GM18858 (cell line): ENCODE data around the gene PHACTR3.
A peak's percentile ranks its signal among the peaks of the same experiment; 100 is the strongest.
"Not testable (repeated sequence)": the region's sequence is repeated elsewhere in the genome, so short reads cannot be mapped to it uniquely, and the experiment has no call there.

Experiments
- ATAC-seq: cut with Tn5 transposase; IDR thresholded peaks from one replicate; pipeline ENCODE4 v1.9.1; 2021; ENCODE audit not compliant: unreplicated experiment

PHACTR3 gene

DNA sequence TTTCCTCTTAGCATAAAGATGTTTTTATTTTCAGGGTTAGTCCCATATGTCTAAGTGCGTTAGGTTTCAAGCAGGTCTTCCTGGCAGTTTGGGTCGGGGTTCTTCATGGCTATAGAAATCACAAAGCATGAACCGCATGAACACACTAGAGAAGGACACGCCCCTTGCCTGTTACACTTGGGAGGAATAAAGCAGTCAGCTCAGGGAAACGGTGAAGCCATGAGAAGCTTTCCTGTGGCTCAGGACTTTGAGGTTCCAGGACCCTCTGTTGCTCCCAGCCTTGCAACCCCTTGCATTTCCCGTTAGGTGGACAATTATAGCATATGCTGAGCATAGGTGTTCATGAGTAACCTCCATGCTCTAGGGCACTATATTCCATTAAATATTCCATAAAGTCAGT lies 232.4 kb downstream of the PHACTR3 start:
- ATAC-seq = no peak

DNA sequence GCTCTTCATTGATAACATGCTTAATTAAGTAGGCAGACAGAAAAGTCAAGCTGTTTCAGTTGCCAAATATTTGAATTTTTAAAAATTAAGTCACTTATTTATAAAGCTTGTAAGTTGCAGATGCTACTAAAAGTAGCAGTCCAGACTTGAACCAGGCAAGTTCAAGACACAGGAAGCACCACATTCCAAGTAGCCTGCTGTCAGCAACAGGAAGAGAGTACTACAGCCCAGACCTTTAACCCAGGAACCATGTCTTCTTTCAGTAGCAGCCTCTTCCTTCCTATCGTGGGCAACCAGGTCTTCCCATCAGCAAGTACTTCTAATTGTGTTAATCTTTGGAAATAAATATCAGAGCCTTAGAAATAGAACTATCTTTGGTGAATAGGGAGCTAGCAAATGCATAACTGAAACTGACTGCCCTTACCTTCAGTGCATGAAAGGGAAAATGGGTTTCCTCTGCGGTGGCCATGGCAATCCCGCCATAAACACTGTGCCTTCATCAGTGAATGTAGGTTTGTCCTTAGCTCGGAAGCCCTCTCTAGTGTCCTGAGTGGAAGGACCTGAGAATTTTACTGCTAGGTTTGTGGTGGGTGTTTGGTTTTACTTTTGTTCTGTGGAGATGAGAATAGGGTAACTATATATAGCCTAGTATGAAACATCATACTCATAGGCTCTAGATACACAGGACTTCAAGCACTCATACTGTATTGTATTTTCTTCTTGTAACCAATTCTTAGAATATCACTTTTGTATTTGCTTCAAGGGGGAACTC lies 233.5 kb downstream of the PHACTR3 start:
- peak; percentile 88 for ATAC-seq

DNA sequence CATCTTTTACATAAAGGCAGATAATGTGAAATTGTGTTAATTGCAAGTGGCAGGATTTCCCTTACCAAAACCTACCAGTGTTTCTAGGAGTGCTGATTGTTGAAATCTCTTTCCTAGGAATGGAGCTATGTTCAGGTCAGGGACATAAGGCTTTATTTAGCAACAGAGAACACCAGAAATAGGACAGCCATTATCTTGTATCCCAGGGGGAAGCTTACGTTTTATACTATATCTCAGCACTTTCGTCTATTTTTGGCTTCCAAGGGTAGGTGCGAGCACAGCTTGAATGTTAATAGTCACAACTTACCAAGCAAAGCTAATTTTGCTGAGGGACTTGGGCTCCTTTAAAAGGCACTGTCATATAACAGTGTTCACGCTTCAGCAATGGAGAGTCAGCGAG lies 235.1 kb downstream of the PHACTR3 start:
- ATAC-seq = no peak

DNA sequence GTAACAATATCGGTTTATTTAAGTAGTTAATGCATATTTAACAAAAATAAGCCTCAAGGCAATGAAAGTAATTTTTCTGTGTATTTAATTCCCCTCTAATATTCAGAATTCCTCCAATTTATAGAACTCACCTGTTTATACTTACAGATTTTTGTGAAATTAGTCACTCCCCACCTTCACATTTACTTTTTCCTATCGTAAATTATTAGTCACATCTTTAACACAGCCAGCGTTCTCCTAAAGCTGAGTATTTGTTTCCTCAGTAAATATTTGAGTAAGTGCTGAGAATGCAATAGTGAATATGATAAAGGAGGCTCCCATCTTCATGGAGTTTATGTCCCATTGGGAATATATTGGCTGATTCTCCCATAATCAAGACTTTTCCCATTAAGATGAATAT lies 241.1 kb downstream of the PHACTR3 start:
- ATAC-seq = no peak

DNA sequence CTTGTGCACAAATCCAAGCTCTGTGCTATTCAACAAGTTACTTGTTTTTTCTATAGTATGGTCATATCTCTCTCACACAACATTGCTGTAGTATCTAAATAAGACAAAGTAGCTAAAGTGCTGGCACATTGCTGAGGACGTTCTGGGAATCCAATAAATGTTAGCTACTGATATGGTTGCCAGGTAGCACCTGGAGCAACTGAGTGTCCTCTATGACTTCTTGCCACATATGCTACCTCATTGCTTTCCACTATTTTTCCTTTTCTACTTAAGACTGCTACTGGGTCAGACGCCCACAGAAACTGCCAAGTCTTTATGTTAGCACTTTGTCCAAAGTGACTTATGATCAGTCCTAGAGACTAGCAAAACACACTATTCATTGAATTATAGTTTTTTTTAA lies 243.8 kb downstream of the PHACTR3 start:
- ATAC-seq = no peak

DNA sequence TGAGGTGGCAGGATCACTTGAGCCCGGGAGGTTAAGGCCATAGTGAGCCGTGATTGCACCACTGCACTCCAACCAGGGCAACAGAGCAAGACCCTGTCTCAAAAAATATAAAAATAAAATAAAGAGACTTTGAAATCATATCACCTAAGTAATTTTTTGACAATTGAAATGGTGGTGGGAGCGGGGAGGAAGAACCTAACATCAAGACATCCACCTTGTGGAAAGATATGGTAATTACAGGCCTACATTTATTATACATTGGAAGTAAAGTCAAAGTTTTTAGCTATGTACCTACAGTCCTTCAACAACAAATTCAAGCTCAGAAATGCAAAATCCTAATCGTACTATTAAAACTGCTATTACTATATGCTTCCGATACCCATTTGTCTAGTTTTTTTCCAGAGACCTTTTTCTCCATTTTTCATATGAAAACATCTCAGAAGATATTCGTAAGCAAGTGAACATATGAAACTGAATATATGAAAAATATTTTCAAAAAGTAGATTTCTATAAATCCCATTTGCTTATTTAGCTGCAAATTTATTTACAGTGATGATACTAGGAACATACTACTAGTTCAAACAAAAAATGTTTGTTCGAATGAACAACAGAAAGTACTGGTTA lies 245.8 kb downstream of the PHACTR3 start:
- no peak for ATAC-seq

GRCh38 chr20:59856526-59856925 lies 252.2 kb downstream of the PHACTR3 start:
- ATAC-seq = not testable (repeated sequence)

- ATAC-seq = not testable (repeated sequence)
Observed at GRCh38 chr20:59856941-59857340, 252.6 kb downstream of the PHACTR3 start.

DNA sequence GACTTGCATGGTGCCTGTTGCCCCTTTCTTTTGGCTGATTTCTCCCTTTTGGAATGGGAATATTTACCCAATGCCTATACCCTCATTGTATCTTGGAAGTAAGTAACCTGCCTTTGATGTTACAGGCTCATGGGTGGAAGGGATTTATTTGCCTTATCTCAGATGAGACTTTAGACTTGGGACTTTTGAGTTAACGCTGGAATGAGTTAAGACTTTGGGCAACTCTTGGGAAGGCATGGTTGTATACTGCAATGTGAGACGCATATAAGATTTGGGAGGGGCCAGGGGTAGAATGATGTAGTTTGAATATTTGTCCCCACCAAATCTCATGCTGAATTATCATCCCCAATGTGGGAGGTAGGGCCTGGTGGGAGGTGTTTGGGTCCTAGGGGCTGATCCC lies 253.6 kb downstream of the PHACTR3 start:
- no peak for ATAC-seq

GRCh38 chr20:59858425-59858824 lies 254.1 kb downstream of the PHACTR3 start:
- ATAC-seq = no peak

DNA sequence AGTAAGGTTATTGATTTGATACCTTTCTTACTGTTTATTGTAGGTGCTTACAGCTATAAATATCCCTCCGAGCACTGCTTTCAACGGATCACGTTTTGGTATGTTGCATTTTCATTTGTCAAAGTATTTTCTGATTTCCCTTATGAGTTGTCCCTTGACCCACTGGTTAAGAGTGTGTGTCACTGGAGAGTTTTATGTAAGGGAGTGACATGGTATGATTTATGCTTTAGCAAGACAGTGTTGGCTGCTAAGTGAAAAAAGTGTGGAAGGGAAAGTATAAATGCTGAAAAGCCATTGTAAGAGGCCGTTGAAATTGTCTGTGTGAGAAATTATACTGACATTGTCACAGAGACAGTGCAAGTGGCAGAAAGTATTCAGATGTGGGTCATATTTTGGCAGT lies 257.1 kb downstream of the PHACTR3 start:
- no peak for ATAC-seq

DNA sequence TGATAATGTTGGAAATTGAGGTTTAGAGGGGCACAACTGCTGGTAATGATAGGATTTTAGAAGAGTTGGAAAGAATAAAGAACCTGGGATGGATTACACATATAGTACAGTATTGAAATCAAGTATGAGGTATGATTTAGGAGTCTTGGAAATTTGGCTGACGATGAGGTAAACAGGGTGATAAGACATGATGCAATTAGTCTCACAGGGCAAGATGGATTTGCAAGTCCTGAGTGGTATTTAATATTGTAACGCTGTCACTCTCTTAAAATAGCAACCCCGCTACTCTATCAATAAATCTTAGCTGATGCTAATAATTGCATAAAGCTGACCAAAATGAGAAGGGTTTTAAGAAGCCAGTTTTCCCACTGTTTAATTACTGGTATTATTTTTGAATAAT lies 258.7 kb downstream of the PHACTR3 start:
- no peak for ATAC-seq

DNA sequence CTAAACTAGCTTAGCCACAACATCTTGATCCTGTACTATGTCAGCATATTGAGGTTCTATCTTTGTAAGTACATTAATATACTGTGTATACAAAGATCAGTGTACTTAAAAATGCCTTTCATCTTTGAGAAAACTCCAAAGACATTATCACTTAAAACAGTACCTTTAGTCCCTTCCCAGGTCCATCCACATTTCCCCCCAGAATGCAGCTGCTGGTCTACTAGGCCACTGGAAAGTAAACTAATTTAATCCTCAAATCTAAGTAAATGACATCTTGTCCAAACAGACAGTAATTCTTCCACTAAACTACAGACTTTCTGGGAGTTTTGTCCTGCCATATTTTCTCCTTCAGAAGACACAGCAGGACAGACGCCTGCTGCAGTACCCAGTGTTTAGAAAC lies 260.4 kb downstream of the PHACTR3 start:
- no peak for ATAC-seq

- ATAC-seq = no peak
Observed at GRCh38 chr20:59866338-59866737, 262.0 kb downstream of the PHACTR3 start.

- ATAC-seq = no peak
Observed at GRCh38 chr20:59871096-59871495, 266.8 kb downstream of the PHACTR3 start.

GRCh38 chr20:59873409-59873808 lies 269.1 kb downstream of the PHACTR3 start:
- no peak for ATAC-seq

DNA sequence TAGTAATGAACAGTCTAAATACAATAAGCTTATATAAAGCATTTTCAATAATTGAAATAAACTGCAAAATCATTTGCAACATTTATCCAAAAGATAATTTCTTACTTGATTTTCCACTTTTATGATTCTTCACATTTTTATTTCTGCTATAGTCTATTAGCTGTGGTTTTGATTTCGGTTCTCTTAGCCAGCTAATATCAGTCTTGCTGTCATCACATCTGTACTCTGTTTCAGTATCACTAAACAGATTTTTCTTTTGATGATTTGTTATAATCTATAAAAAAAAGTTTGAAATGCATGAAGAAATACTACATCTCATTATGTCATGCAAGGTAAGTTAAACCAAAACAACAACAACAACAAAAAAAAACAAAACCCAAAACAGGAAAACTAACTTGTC lies 275.9 kb downstream of the PHACTR3 start:
- ATAC-seq = no peak

- ATAC-seq = no peak
Observed at GRCh38 chr20:59884494-59884893, 280.2 kb downstream of the PHACTR3 start.

GRCh38 chr20:59888050-59888449 lies 283.7 kb downstream of the PHACTR3 start:
- ATAC-seq = no peak

- not testable (repeated sequence) for ATAC-seq
Observed at GRCh38 chr20:59890035-59890434, 285.7 kb downstream of the PHACTR3 start.

- ATAC-seq = no peak
Observed at GRCh38 chr20:59891581-59891980, 287.2 kb downstream of the PHACTR3 start.

DNA sequence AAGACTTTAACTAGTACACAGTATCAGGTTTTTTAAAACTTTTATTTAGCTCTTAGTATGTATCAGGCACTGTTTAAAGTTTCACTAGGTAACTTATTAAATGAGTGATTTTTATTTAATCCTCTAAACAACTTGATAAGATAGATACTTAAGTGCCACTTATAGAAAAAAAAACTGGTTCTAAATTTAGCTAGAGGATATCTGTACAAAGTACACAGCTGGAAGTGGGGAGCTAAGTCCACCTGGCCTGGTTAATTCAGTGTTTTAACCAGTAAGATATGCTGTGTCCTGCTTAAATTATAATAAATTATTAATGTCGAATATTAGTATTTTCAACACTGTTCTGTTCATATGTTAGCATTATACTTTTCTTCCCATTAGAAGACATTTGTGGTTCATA lies 291.6 kb downstream of the PHACTR3 start:
- ATAC-seq = no peak
